GM13977 (cell line): ENCODE data around the gene TEX2.

ENCODE experiments used
- DNase-seq: peaks from one replicate; pipeline ENCODE4 v3.0.0; 2012; ENCODE audit warnings: low spot score
- CTCF ChIP-seq: IDR thresholded peaks from 2 replicates; pipeline ENCODE4 v1.5.1; 2012; ENCODE audit warnings: mild to moderate bottlenecking, control low read depth; ENCODE audit not compliant: insufficient read depth; ENCODE audit errors: extremely low read depth, missing control alignments
- in situ Hi-C: fragments of 300-500 bp; cut with MboI; formaldehyde crosslinking; loops from one replicate; pipeline ENCODE4 v1.12.0; 2022; ENCODE audit warnings: low sequenced_read_pairs, low pct_unique_long_range_greater_than_20kb, mixed read lengths, inconsistent platforms; ENCODE audit not compliant: unreplicated experiment

The TEX2 gene

GRCh38 chr17:64102627-64103390 lies 160.3 kb downstream of the TEX2 start:
- no peak for TF ChIP-seq CTCF
- in situ Hi-C loops: no loop called here
- DNase-seq: no peak

GRCh38 chr17:64099543-64099942 lies 163.5 kb downstream of the TEX2 start:
- in situ Hi-C loops: no loop called here

More at GRCh38 chr17:64099543-64099942, 163.5 kb downstream of the TEX2 start:
- no peak for TF ChIP-seq CTCF
- DNase-seq: no peak
